HepG2 (cell line): ENCODE data around the gene AKAP8L. TPM values are rescaled to one million over a fixed set of nuclear protein-coding genes. Genes with fewer than 3 reads are reported as not detected.
A peak's percentile ranks its signal among the peaks of the same experiment; 100 is the strongest.

ENCODE experiments used
- ATRX ChIP-seq: sonication (generic); formaldehyde crosslinking; IDR thresholded peaks from 2 replicates; pipeline ENCODE4 v1.4.0; 2020; ENCODE audit warnings: missing genetic modification reagents, borderline replicate concordance
- CHD4 ChIP-seq: fragments of 200-600 bp; sonication (generic); IDR thresholded peaks from 2 replicates; pipeline ENCODE4 v1.7.0; 2017; ENCODE audit warnings: mild to moderate bottlenecking, low read length, borderline replicate concordance
- EZH2 ChIP-seq: conservative IDR thresholded peaks from 2 replicates; pipeline ENCODE4 v1.6.1; 2012; ENCODE audit warnings: mild to moderate bottlenecking, low read depth, low read length, moderate library complexity
- FOSL2 ChIP-seq: sonication (generic); formaldehyde crosslinking; IDR thresholded peaks from 2 replicates; pipeline ENCODE4 v1.4.0; 2020; ENCODE audit warnings: missing genetic modification reagents
- KDM2A ChIP-seq: sonication (generic); formaldehyde crosslinking; IDR thresholded peaks from 2 replicates; pipeline ENCODE4 v1.4.0; 2020; ENCODE audit warnings: low read depth, missing genetic modification reagents, borderline replicate concordance
- NAIF1 ChIP-seq: sonication (generic); formaldehyde crosslinking; IDR thresholded peaks from 2 replicates; pipeline ENCODE4 v1.5.0; 2020; ENCODE audit warnings: mild to moderate bottlenecking, missing genetic modification reagents, borderline replicate concordance
- NCOR1 ChIP-seq: fragments of 200-600 bp; sonication (generic); IDR thresholded peaks from 2 replicates; pipeline ENCODE4 v1.7.0; 2017; ENCODE audit warnings: antibody characterized with exemption, low read length, borderline replicate concordance
- RBAK ChIP-seq: sonication (generic); formaldehyde crosslinking; IDR thresholded peaks from 2 replicates; pipeline ENCODE4 v1.5.1; 2020; ENCODE audit warnings: mild to moderate bottlenecking, missing genetic modification reagents
- TRIM24 ChIP-seq: sonication (generic); formaldehyde crosslinking; IDR thresholded peaks from 2 replicates; pipeline ENCODE4 v1.8.0; 2022; ENCODE audit warnings: mild to moderate bottlenecking, missing genetic modification reagents
- ZNF274 ChIP-seq: sonication (generic); formaldehyde crosslinking; IDR thresholded peaks from 2 replicates; pipeline ENCODE4 v1.5.1; 2020; ENCODE audit warnings: mild to moderate bottlenecking, missing genetic modification reagents
- ZNF367 ChIP-seq: sonication (generic); formaldehyde crosslinking; IDR thresholded peaks from 2 replicates; pipeline ENCODE4 v1.4.0; 2020; ENCODE audit warnings: missing genetic modification reagents, borderline replicate concordance
- ZNF558 ChIP-seq: sonication (generic); formaldehyde crosslinking; IDR thresholded peaks from 2 replicates; pipeline ENCODE4 v1.9.0; 2022; ENCODE audit warnings: mild to moderate bottlenecking, missing genetic modification reagents, borderline replicate concordance
- ZNF572 ChIP-seq: sonication (generic); formaldehyde crosslinking; IDR thresholded peaks from 2 replicates; pipeline ENCODE4 v1.5.1; 2020; ENCODE audit warnings: mild to moderate bottlenecking, missing genetic modification reagents
- ZNF577 ChIP-seq: sonication (generic); formaldehyde crosslinking; IDR thresholded peaks from 2 replicates; pipeline ENCODE4 v1.4.0; 2020; ENCODE audit warnings: mild to moderate bottlenecking, low read depth, missing genetic modification reagents, borderline replicate concordance
- polyA plus RNA-seq, 8 experiments: library from polyadenylated mRNA; depleted of rRNA in 3 of 8; stranded (reverse) in 7 of 8; unstranded in 1 of 8; fragments of >200 nt; fragmentation: Illumina TruSeq in 4 of 8; extraction: Trizol in 4 of 8; gene quantifications; 2 replicates each; pipeline versions ENCODE4 v1.2.1 to v1.2.3, GENCODE V29; 2011 to 2016; ENCODE audit warnings: low read depth in 4 of 8, missing spikeins in 1 of 8, mixed read lengths in 1 of 8; ENCODE audit not compliant: insufficient read depth in 1 of 8
- total RNA-seq, 5 experiments: library from RNA; depleted of rRNA; stranded (reverse); fragments of >200 nt; fragmentation: Illumina TruSeq; extraction: Trizol; gene quantifications; 2 replicates each; pipeline ENCODE4 v1.2.3, GENCODE V29; 2016; ENCODE audit warnings: low read depth in 1 of 5
- TF ChIP-seq, protein P1 (sequence below), 2 experiments: sonication (generic) in 1 of 2; formaldehyde crosslinking in 1 of 2; IDR thresholded peaks; 2 replicates each; pipeline versions ENCODE4 v1.4.0 to v1.6.1; 2018 to 2020; ENCODE audit warnings: missing genetic modification reagents in 2 of 2, borderline replicate concordance in 1 of 2, low read depth in 1 of 2, mild to moderate bottlenecking in 1 of 2, missing biosample characterization in 1 of 2
- TF ChIP-seq, protein P2 (sequence below): sonication (generic); formaldehyde crosslinking; IDR thresholded peaks from 2 replicates; pipeline ENCODE4 v1.8.1; 2023; ENCODE audit warnings: mild to moderate bottlenecking, missing genetic modification reagents
- TF ChIP-seq, protein P3 (sequence below): sonication (generic); formaldehyde crosslinking; IDR thresholded peaks from 2 replicates; pipeline ENCODE4 v1.4.0; 2020; ENCODE audit warnings: missing genetic modification reagents
- TF ChIP-seq, protein P4 (sequence below): sonication (generic); formaldehyde crosslinking; conservative IDR thresholded peaks from 2 replicates; pipeline ENCODE4 v1.4.0; 2020; ENCODE audit warnings: mild to moderate bottlenecking, missing genetic modification reagents, moderate library complexity

Gene AKAP8L
- total and polyA plus RNA-seq, 2 of the 13 experiments (the other 11 are each of a cell fraction or from before 2014, with no cell fraction given): 48.2 to 49.6 TPM

DNA sequence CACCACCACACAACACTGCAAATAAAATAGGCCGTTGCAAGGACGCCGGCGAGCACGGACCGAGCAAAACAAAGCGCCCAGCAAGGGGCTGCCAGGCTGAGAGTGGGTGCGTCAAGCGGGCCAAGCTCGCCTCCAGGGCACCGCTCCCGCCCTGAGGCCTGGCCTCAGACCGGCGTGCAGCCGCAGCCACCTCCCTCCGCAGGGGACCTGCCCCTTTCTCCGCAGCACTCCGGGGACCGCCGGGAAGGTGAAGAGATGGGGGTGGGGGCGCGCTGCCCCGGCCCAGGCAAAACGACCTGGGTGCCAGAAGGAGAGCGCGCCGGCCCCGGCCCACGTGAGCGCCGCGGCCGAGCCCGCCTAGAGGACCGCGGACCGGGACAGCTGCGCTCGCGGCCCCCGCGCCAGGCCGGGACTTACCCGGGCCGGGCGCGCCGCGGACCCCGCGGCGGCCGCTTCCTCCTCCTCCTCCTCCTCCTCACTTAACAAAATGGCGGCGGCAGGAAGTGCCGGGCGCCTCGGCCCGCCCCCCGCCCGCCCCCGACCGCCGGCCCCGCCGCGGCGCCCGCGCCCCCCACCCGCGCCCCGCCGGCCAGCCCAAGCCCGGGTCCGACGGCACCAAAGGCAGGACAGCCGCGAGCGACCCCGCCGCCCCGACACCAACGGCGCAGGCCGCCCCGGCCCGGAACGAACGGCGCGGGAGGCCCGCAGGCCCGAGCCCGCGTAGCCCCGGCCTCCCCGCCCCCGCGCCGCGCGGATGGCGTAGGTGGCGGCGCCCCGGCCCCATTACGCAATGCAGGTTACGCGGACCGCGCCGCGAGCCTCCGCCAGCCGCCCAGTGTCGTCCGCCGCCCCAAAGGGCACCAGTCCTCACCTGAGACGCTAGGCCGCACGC is 87.1 kb downstream of the AKAP8L start (continued):
- TF ChIP-seq, protein P1, sequence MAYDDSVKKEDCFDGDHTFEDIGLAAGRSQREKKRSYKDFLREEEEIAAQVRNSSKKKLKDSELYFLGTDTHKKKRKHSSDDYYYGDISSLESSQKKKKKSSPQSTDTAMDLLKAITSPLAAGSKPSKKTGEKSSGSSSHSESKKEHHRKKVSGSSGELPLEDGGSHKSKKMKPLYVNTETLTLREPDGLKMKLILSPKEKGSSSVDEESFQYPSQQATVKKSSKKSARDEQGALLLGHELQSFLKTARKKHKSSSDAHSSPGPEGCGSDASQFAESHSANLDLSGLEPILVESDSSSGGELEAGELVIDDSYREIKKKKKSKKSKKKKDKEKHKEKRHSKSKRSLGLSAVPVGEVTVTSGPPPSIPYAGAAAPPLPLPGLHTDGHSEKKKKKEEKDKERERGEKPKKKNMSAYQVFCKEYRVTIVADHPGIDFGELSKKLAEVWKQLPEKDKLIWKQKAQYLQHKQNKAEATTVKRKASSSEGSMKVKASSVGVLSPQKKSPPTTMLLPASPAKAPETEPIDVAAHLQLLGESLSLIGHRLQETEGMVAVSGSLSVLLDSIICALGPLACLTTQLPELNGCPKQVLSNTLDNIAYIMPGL (CRISPR knock-in tag; IDR thresholded peaks at IDR 0.05; ENCODE audit: borderline replicate concordance in 1 of 2, low read depth in 1 of 2): peak in 1 of 2 experiments; percentile 52; a peak in 1 of 4 replicates
- TF ChIP-seq CHD4: no peak
- no peak for TF ChIP-seq RBAK (CRISPR knock-in tag)
- TF ChIP-seq, protein P2, sequence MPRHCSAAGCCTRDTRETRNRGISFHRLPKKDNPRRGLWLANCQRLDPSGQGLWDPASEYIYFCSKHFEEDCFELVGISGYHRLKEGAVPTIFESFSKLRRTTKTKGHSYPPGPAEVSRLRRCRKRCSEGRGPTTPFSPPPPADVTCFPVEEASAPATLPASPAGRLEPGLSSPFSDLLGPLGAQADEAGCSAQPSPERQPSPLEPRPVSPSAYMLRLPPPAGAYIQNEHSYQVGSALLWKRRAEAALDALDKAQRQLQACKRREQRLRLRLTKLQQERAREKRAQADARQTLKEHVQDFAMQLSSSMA (CRISPR knock-in tag): no peak
- no peak for TF ChIP-seq ZNF558
- TF ChIP-seq KDM2A: 0 out of 2 replicates have a peak, but pooled peaks have one; percentile 44
- no peak for TF ChIP-seq ZNF577 (CRISPR knock-in tag)
- TF ChIP-seq ZNF572: no peak
- TF ChIP-seq ATRX: no peak
- TF ChIP-seq FOSL2 (CRISPR knock-in tag): no peak
- TF ChIP-seq EZH2: no peak
- TF ChIP-seq NCOR1: no peak
- TF ChIP-seq ZNF367: no peak
- TF ChIP-seq, protein P3, sequence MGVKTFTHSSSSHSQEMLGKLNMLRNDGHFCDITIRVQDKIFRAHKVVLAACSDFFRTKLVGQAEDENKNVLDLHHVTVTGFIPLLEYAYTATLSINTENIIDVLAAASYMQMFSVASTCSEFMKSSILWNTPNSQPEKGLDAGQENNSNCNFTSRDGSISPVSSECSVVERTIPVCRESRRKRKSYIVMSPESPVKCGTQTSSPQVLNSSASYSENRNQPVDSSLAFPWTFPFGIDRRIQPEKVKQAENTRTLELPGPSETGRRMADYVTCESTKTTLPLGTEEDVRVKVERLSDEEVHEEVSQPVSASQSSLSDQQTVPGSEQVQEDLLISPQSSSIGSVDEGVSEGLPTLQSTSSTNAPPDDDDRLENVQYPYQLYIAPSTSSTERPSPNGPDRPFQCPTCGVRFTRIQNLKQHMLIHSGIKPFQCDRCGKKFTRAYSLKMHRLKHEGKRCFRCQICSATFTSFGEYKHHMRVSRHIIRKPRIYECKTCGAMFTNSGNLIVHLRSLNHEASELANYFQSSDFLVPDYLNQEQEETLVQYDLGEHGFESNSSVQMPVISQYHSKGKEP (CRISPR knock-in tag): no peak
- 0 out of 2 replicates have a peak, but pooled peaks have one; percentile 40 for TF ChIP-seq ZNF274 (CRISPR knock-in tag)
- TF ChIP-seq TRIM24: no peak
- TF ChIP-seq, protein P4, sequence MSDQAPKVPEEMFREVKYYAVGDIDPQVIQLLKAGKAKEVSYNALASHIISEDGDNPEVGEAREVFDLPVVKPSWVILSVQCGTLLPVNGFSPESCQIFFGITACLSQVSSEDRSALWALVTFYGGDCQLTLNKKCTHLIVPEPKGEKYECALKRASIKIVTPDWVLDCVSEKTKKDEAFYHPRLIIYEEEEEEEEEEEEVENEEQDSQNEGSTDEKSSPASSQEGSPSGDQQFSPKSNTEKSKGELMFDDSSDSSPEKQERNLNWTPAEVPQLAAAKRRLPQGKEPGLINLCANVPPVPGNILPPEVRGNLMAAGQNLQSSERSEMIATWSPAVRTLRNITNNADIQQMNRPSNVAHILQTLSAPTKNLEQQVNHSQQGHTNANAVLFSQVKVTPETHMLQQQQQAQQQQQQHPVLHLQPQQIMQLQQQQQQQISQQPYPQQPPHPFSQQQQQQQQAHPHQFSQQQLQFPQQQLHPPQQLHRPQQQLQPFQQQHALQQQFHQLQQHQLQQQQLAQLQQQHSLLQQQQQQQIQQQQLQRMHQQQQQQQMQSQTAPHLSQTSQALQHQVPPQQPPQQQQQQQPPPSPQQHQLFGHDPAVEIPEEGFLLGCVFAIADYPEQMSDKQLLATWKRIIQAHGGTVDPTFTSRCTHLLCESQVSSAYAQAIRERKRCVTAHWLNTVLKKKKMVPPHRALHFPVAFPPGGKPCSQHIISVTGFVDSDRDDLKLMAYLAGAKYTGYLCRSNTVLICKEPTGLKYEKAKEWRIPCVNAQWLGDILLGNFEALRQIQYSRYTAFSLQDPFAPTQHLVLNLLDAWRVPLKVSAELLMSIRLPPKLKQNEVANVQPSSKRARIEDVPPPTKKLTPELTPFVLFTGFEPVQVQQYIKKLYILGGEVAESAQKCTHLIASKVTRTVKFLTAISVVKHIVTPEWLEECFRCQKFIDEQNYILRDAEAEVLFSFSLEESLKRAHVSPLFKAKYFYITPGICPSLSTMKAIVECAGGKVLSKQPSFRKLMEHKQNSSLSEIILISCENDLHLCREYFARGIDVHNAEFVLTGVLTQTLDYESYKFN (CRISPR knock-in tag): 0 out of 2 replicates have a peak, but pooled peaks have one; percentile 21
- no peak for TF ChIP-seq NAIF1 (CRISPR knock-in tag)
